ENCODE results near the gene YARS1. TPM values are rescaled to one million over a fixed set of nuclear protein-coding genes. Genes with fewer than 3 reads are reported as not detected.
A peak's percentile ranks its signal among the peaks of the same experiment; 100 is the strongest.

Gene YARS1
- total RNA-seq, 1 donor, result 137 TPM

DNA sequence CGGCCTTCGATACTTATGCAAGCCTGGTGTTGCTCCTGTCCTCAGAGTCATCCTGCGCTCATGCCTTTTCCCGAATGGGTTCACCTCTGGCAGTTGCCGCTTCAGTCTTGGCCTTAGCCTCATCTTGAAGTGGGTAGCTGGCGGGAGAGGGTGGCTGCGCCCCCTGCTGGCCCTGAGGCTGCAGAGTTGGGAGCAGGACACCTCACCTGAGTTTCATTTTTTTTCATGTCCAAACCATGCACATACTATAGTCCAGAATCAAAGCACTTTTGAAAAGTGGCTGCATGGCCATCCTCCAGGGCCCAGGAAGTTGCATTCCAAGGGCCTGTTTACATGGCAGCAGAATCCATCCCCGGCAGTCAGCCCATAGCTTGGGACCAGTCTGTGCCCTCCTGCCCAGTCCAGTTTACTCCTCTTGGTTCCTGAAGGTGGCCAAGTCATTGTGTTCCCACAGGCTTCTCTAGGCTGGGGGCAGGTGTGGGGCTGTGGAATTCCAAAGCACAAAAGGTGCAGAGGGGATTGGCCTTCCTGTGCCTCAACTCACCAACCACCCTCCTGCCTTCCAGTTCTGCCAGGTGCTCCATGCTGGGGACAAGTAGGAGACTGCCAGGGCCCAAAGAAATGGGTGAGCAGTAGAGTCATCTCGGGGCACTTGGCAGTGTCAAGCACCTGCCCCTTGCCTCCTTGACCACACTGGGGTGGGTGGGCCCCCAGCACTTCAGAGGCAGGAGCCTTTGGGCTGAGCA is 44.0 kb downstream of the YARS1 start:
- DNase-seq (ENCODE audit: low read depth), result peak; percentile 77
- H3K4me3 ChIP-seq (ENCODE audit: low read depth, low read length), result no peak overlapping the region
- peak; percentile 92 for TF ChIP-seq CTCF (IDR thresholded peaks at IDR 0.05; ENCODE audit: insufficient read depth, low read depth, low read length)

GRCh38 chr1:32772281-32773017 is 44.7 kb downstream of the YARS1 start:
- no peak for TF ChIP-seq CTCF (IDR thresholded peaks at IDR 0.05; ENCODE audit: insufficient read depth, low read depth, low read length)
- DNase-seq (ENCODE audit: low read depth), result no peak
- no peak overlapping the region for H3K4me3 ChIP-seq (ENCODE audit: low read depth, low read length)

DNA sequence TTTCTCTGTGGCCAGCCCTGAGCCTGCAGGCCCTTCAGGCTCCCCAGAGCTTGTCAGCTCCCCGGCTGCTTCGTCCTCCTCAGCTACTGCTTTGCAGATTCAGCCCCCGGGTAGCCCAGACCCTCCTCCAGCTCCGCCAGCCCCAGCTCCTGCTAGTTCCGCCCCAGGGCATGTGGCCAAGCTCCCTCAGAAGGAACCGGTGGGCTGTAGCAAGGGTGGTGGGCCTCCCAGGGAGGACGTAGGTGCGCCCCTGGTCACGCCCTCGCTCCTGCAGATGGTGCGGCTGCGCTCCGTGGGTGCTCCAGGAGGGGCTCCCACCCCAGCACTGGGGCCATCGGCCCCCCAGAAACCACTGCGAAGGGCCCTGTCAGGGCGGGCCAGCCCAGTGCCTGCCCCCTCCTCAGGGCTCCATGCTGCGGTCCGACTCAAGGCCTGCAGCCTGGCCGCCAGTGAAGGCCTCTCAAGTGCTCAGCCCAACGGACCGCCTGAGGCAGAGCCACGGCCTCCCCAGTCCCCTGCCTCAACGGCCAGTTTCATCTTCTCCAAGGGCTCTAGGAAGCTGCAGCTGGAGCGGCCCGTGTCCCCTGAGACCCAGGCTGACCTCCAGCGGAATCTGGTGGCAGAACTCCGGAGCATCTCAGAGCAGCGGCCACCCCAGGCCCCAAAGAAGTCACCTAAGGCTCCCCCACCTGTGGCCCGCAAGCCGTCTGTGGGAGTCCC is 45.4 kb downstream of the YARS1 start:
- no peak for TF ChIP-seq CTCF (IDR thresholded peaks at IDR 0.05; ENCODE audit: insufficient read depth, low read depth, low read length)
- no peak overlapping the region for H3K4me3 ChIP-seq (ENCODE audit: low read depth, low read length)
- no peak for DNase-seq (ENCODE audit: low read depth)

GRCh38 chr1:32770741-32771548 is 46.2 kb downstream of the YARS1 start:
- no peak for DNase-seq (ENCODE audit: low read depth)
- H3K4me3 ChIP-seq (ENCODE audit: low read depth, low read length), result no peak overlapping the region
- no peak for TF ChIP-seq CTCF (IDR thresholded peaks at IDR 0.05; ENCODE audit: insufficient read depth, low read depth, low read length)

DNA sequence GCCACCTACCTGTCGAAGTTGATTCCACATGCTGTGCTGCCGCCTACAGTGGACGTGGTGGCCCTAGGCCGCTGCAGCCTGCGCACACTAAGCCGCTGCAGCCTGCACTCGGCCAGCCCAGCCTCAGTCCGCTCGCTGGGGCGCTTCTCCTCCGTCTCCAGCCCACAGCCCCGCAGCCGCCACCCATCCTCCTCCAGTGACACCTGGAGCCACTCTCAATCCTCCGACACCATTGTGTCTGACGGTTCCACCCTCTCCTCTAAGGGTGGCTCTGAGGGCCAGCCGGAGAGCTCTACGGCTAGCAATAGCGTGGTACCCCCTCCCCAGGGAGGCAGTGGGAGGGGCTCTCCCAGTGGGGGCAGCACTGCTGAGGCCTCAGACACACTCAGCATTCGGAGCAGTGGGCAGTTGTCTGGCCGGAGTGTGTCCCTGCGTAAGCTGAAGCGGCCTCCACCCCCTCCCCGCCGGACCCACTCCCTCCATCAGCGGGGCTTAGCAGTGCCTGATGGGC is 46.9 kb downstream of the YARS1 start:
- TF ChIP-seq CTCF (IDR thresholded peaks at IDR 0.05; ENCODE audit: insufficient read depth, low read depth, low read length), result no peak
- H3K4me3 ChIP-seq (ENCODE audit: low read depth, low read length), result no peak overlapping the region
- DNase-seq (ENCODE audit: low read depth), result no peak
